ENCODE results near the gene RIIAD1. TPM values are rescaled to one million over a fixed set of nuclear protein-coding genes. Genes with fewer than 3 reads are reported as not detected.

RIIAD1 gene
- polyA plus RNA-seq, 5 donors, result 0.78 to 2.1 (median 1.7) TPM

Other genes with a start within 250 kb of the RIIAD1 start
- 10 to 100 TPM; 32.2 to 49.9 (median 34.6) TPM for gene CGN, start 210.1 kb upstream of the RIIAD1 start, polyA plus RNA-seq (ENCODE audit: insufficient read depth in 1 of 5, insufficient read length in 5 of 5, low replicate concordance in 1 of 5)
- 1 to 10 TPM; 6.5 to 8.9 (median 7.1) TPM for gene TUFT1, start 181.2 kb upstream of the RIIAD1 start, polyA plus RNA-seq (ENCODE audit: insufficient read depth in 1 of 5, insufficient read length in 5 of 5, low replicate concordance in 1 of 5)
- 10 to 100 TPM; 17.7 to 26.2 (median 22.6) TPM for gene SNX27, start 109.5 kb upstream of the RIIAD1 start, polyA plus RNA-seq (ENCODE audit: insufficient read depth in 1 of 5, insufficient read length in 5 of 5, low replicate concordance in 1 of 5)
- gene CELF3, start 4.7 kb upstream of the RIIAD1 start, polyA plus RNA-seq (ENCODE audit: insufficient read depth in 1 of 5, insufficient read length in 5 of 5, low replicate concordance in 1 of 5), result 1 to 10 TPM in 2 of 5 donors, under 1 TPM in 3; 0.62 to 1.3 (median 0.83) TPM
- 100 to 1,000 TPM; 104 to 125 (median 113) TPM for gene MRPL9, start 42.0 kb downstream of the RIIAD1 start, polyA plus RNA-seq (ENCODE audit: insufficient read depth in 1 of 5, insufficient read length in 5 of 5, low replicate concordance in 1 of 5)
- 10 to 100 TPM in 4 of 5 donors, 1 to 10 TPM in 1; 9.9 to 13.5 (median 11.2) TPM for gene TDRKH, start 69.0 kb downstream of the RIIAD1 start, polyA plus RNA-seq (ENCODE audit: insufficient read depth in 1 of 5, insufficient read length in 5 of 5, low replicate concordance in 1 of 5)
- gene LINGO4, start 83.9 kb downstream of the RIIAD1 start, polyA plus RNA-seq (ENCODE audit: insufficient read depth in 1 of 5, insufficient read length in 5 of 5, low replicate concordance in 1 of 5), result under 1 TPM in 4 of 5 donors, not detected in 1; 0.05 to 0.19 (median 0.11) TPM
- gene RORC, start 110.3 kb downstream of the RIIAD1 start, polyA plus RNA-seq (ENCODE audit: insufficient read depth in 1 of 5, insufficient read length in 5 of 5, low replicate concordance in 1 of 5), result 10 to 100 TPM in 3 of 5 donors, 1 to 10 TPM in 2; 6.6 to 11.2 (median 10.7) TPM
- gene C2CD4D, start 118.3 kb downstream of the RIIAD1 start, polyA plus RNA-seq (ENCODE audit: insufficient read depth in 1 of 5, insufficient read length in 5 of 5, low replicate concordance in 1 of 5), result under 1 TPM; 0.25 to 0.87 (median 0.35) TPM
- 1 to 10 TPM in 3 of 5 donors, under 1 TPM in 2; 0.67 to 1.4 (median 1.1) TPM for gene THEM5, start 132.2 kb downstream of the RIIAD1 start, polyA plus RNA-seq (ENCODE audit: insufficient read depth in 1 of 5, insufficient read length in 5 of 5, low replicate concordance in 1 of 5)
- 10 to 100 TPM; 27.7 to 38.1 (median 33.1) TPM for gene THEM4, start 188.0 kb downstream of the RIIAD1 start, polyA plus RNA-seq (ENCODE audit: insufficient read depth in 1 of 5, insufficient read length in 5 of 5, low replicate concordance in 1 of 5)

All from right lung (tissue), 5 donors.